CD4-positive, alpha-beta T cell treated with Interferon gamma for 1 hour (primary cell): ENCODE results near the gene APOE.
"Not testable (repeated sequence)": the region's sequence is repeated elsewhere in the genome, so short reads cannot be mapped to it uniquely, and the experiment has no call there.

Experiments used
- DNase-seq: peaks from one replicate; pipeline ENCODE4 v3.0.0-alpha.2; 2020

Gene APOE

GRCh38 chr19:44912854-44913253 lies 7.3 kb downstream of the APOE start:
- DNase-seq, result no peak

DNA sequence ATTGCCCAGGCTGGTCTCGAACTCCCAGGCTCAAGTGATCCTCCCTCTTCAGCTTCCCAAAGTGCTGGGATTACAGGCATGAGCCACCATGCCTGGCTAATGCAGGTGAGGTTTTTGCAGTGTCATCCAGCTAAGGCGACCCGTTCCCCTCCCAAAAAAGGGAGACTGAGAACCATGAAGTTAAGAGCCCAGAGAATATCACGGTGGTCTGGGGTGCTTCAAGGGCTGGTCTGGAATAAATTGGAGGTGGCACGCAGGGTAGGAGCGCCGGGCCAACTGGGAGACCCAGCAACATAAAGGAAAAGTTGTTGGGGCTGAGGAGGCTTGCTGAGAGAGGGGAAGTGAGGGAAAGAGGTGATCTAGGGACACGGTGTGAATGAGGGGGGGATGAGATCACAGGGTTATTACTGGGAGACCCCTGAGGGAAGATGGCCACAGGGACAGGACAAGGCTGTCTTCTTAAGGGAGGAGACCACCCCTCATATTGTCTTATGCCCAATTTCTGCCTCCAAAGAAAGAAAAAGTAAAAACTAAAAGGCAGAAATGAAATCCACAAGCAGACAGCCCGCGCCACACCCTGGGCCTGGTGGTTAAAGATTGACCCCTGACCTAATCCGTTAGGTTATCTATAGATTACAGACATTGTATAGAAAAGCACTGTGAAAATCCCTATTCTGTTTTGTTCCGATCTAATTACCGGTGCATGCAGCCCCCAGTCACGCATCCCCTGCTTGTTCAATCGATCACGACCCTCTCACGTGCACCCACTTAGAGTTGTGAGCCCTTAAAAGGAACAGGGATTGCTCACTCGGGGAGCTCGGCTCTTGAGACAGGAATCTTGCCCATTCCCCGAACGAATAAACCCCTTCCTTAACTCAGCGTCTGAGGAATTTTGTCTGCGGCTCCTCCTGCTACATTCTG lies 8.2 kb downstream of the APOE start:
- not testable (repeated sequence) for DNase-seq

GRCh38 chr19:44914433-44915206 lies 9.0 kb downstream of the APOE start, which contains the start of gene APOC1:
TSS of gene APOC1 (plus strand) at chr19:44914608. CDS start at chr19:44914892, 284 bp downstream.
- peak; percentile 77 for DNase-seq

DNA sequence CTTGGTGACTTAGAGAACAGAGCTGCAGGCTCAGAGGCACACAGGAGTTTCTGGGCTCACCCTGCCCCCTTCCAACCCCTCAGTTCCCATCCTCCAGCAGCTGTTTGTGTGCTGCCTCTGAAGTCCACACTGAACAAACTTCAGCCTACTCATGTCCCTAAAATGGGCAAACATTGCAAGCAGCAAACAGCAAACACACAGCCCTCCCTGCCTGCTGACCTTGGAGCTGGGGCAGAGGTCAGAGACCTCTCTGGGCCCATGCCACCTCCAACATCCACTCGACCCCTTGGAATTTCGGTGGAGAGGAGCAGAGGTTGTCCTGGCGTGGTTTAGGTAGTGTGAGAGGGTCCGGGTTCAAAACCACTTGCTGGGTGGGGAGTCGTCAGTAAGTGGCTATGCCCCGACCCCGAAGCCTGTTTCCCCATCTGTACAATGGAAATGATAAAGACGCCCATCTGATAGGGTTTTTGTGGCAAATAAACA lies 18.7 kb downstream of the APOE start:
- DNase-seq, result no peak

DNA sequence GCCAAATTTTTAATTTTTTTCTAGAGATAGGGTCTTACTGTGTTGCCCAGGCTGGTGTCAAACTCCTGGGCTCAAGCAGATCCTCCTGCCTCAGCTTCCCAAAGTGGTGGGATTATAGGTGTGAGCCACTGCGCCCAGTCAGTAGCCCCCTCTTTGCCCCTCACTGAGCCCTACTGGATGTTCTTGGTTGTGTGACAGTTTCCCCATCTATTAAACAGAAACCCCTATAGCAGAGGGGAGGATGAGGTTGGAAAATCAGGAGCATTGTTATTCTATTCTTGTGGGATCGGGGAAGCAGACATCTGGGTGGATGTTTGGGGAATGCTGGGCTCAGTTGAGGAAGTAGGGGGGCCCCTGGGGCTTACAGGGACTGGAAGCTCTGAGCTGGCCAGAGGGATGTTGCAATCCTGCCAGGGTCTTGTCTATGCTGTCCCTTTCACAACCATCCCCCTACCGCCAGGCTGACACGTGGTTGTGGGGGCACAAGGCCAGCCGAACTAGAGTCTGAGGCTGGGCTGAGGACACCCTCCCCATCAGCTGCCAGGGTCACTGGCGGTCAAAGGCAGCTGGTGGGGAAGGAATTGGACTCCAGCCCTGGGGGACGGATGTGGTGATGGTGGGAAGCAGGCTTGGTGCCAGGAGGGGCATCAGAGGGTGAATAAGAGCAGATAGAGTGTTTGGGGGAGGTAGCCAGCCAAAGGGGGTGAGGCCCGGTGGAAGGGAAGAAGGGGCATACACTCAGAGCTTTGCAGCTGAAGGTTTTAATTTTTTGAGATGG lies 19.7 kb downstream of the APOE start:
- peak; percentile 20 for DNase-seq

- DNase-seq, result not testable (repeated sequence)
Observed at GRCh38 chr19:44926245-44927077, 20.9 kb downstream of the APOE start.

DNA sequence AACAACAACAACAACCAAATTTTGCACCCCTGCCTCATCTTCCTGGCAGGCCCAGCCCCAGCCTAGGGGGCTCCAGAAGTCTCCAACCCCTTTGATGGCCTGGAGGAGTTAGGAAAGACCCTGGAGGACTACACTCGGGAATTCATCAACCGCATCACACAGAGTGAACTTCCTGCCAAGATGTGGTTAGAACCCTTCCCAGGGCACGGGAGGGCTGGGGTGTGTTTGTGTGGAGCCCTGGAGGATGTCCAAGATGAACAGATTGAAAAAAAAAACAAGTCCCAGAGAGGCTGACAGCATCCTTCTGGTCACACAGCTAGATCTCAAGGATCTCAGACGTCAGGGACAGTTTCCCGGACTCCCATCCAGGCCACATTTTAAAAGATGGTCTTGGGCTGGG lies 22.1 kb downstream of the APOE start:
- DNase-seq, result no peak

- no peak for DNase-seq
Observed at GRCh38 chr19:44930088-44930487, 24.5 kb downstream of the APOE start.

- DNase-seq, result no peak
Observed at GRCh38 chr19:44931541-44931940, 25.9 kb downstream of the APOE start.

GRCh38 chr19:44939668-44940067 lies 34.1 kb downstream of the APOE start:
- DNase-seq, result no peak

DNA sequence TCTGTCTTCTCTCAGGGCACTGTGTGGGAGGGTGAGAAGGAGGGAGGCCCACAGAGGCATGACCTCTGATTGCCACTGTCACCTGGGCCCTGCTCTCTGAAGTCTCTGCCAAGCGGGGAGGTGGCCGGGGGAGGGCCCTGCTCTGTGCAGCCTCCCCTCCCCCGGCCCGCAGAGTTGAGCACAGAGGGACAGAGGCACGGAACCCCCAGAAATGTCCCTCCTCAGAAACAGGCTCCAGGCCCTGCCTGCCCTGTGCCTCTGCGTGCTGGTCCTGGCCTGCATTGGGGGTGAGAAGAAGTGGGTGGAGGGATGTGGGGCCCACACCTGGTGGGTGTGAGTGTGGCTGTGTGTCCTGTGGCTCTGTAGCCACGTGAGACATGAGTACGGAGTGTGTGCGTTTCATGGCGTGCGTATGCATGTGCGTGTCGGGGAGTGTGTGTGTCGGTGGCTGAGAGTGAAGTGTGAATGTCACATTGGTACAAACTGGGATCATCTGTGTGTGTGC lies 36.5 kb downstream of the APOE start, which contains the start of gene APOC4:
Gene APOC4, plus strand, starts transcription at position 171 of the 505 bp plus-strand sequence. Its CDS starts 41 bp downstream, at position 212.
- no peak for DNase-seq

- DNase-seq, result peak; percentile 45
Observed at GRCh38 chr19:44943801-44944249, 38.2 kb downstream of the APOE start.

DNA sequence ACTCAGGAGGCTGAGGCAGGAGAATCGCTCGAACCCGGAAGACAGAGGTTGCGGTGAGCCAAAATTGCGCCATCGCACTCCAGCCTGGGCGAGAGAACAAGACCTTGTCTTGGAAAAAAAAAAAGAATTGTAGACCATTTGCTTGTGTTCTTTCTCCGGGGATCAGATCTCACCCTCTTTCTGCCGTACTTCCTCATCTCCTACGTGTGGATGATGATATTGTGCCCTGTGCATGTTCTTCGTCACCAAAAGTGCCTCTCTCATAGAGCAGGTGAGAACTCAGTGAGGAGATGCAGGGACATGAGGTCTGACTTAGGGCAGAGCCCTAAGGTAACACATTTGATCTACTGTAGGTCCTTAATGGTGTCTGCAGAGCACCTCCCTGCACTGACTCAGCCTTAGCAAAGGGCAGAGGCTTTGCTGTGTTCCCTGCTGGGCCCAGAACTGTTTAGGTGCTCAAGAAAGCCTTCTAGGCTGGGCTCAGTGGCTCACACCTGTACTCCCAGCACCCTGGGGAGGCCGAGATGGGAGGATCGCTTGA lies 41.5 kb downstream of the APOE start:
- DNase-seq, result no peak

DNA sequence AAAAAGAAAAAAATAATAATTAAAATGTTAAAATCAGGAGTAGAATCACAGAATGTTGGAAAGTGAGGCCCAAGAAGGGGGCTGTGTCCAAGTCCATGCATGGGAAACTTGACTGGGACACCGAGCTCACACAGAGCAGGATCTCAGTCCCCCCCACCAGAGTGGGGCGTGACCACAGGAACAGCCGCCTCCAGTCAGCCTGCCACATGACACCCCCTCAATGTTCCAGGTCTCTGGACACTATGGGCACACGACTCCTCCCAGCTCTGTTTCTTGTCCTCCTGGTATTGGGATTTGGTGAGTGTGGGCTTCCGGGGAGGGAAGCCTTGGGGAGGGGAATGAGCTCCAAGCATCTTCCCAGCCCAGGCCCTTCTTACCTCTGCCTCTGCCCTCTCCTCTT lies 42.6 kb downstream of the APOE start:
- DNase-seq, result no peak

- DNase-seq, result no peak
Observed at GRCh38 chr19:44948763-44949374, 43.3 kb downstream of the APOE start.

GRCh38 chr19:44949550-44949949 lies 44.0 kb downstream of the APOE start:
- no peak for DNase-seq

GRCh38 chr19:44951179-44952159 lies 45.9 kb downstream of the APOE start:
- DNase-seq, result peak; percentile 50

- DNase-seq, result no peak
Observed at GRCh38 chr19:44954278-44954648, 48.7 kb downstream of the APOE start.
